PC-9 (cell line): ENCODE data around the gene UTS2R. TPM values are rescaled to one million over a fixed set of nuclear protein-coding genes. Genes with fewer than 3 reads are reported as not detected.
"Not testable (repeated sequence)": the region's sequence is repeated elsewhere in the genome, so short reads cannot be mapped to it uniquely, and the experiment has no call there.

Experiments
- BruUV-seq: library from RNA; stranded (reverse); fragments of 400-500 nt; replicated peaks from 2 replicates; lab custom pipeline; 2021; lab: Mats Ljungman, UMichigan
- CTCF ChIA-PET: fragments of 300-600 bp; sonication (Branson Sonifier 250); formaldehyde crosslinking; loops from one replicate; lab custom pipeline; 2022; ENCODE audit warnings: antibody characterized with exemption; lab: Charles Lee
- POLR2A ChIA-PET: fragments of 300-600 bp; sonication (Branson Sonifier 250); formaldehyde crosslinking; loops from one replicate; lab custom pipeline; 2022; ENCODE audit warnings: antibody characterized with exemption; ENCODE audit not compliant: unreplicated experiment; lab: Charles Lee
- DNase-seq, 2 experiments: peaks; one replicate each; pipeline versions ENCODE4 v3.0.0 to v3.0.0-alpha.2; 2015 to 2022; ENCODE audit warnings: mixed read lengths in 1 of 2
- H2AFZ ChIP-seq: fragments of 200-600 bp; sonication (generic); 2 replicates; pipeline ENCODE4 v1.8.1; 2017; ENCODE audit warnings: antibody characterized with exemption
- H3F3A ChIP-seq: fragments of 200-600 bp; sonication (generic); 2 replicates; pipeline ENCODE4 v1.8.1; 2017; ENCODE audit warnings: antibody characterized with exemption, mild to moderate bottlenecking, low read depth; ENCODE audit not compliant: insufficient read depth
- H3K27ac ChIP-seq: fragments of 200-600 bp; sonication (generic); 2 replicates; pipeline ENCODE4 v1.6.1; 2016; ENCODE audit warnings: mixed run types
- H3K27me3 ChIP-seq: fragments of 200-600 bp; sonication (generic); 2 replicates; pipeline ENCODE4 v1.6.1; 2016; ENCODE audit warnings: low read depth, mixed run types; ENCODE audit not compliant: insufficient read depth
- H3K36me3 ChIP-seq: fragments of 200-600 bp; sonication (generic); 2 replicates; pipeline ENCODE4 v1.6.1; 2016; ENCODE audit warnings: low read depth, mixed run types
- H3K4me1 ChIP-seq: fragments of 200-600 bp; sonication (generic); replicated peaks from 2 replicates; pipeline ENCODE4 v1.6.1; 2016; ENCODE audit warnings: mixed run types; ENCODE audit not compliant: insufficient read depth
- H3K4me2 ChIP-seq: fragments of 200-600 bp; sonication (generic); 2 replicates; pipeline ENCODE4 v1.6.1; 2017; ENCODE audit warnings: mixed run types
- H3K4me3 ChIP-seq: fragments of 200-600 bp; sonication (generic); 2 replicates; pipeline ENCODE4 v1.6.1; 2016; ENCODE audit warnings: mixed run types
- H3K79me2 ChIP-seq: fragments of 200-600 bp; sonication (generic); 2 replicates; pipeline ENCODE4 v1.6.1; 2017; ENCODE audit warnings: low read depth, mixed run types
- H3K9me2 ChIP-seq: fragments of 200-600 bp; sonication (generic); 2 replicates; pipeline ENCODE4 v1.8.1; 2017; ENCODE audit warnings: mild to moderate bottlenecking; ENCODE audit not compliant: insufficient read depth
- H3K9me3 ChIP-seq: fragments of 200-600 bp; sonication (generic); 2 replicates; pipeline ENCODE4 v1.8.1; 2016; ENCODE audit warnings: low read depth; ENCODE audit not compliant: insufficient read depth
- H4K20me1 ChIP-seq: fragments of 200-600 bp; sonication (generic); 2 replicates; pipeline ENCODE4 v1.8.1; 2017; ENCODE audit not compliant: insufficient read depth
- EZH2 ChIP-seq: fragments of 200-600 bp; sonication (generic); IDR thresholded peaks from 2 replicates; pipeline ENCODE4 v1.8.0; 2017; ENCODE audit warnings: antibody characterized with exemption, low read depth
- intact Hi-C: fragments of 100-400 bp; cut with micrococcal nuclease; formaldehyde crosslinking; loops from one replicate; pipeline ENCODE4 v1.10.0; 2022; ENCODE audit not compliant: unreplicated experiment
- total RNA-seq: library from RNA; stranded (reverse); gene quantifications from 2 replicates; pipeline ENCODE4 v1.2.3, GENCODE V29; 2021
- TF ChIP-seq, protein P1 (sequence below): fragments of 200-600 bp; sonication (generic); conservative IDR thresholded peaks from 2 replicates; pipeline ENCODE4 v1.6.1; 2017; ENCODE audit warnings: mixed run types, antibody characterized with exemption, mild to moderate bottlenecking, moderate library complexity

UTS2R gene
- total RNA-seq, 1 experiment from 2014 or later: not detected

GRCh38 chr17:82372249-82373071, 895 bp downstream of the UTS2R start:
- no peak overlapping the region for H3K4me2 ChIP-seq
- intact Hi-C loops: no loop called here
- H3K79me2 ChIP-seq: no peaks in the 10 kb centered on the region
- TF ChIP-seq EZH2: no peak
- TF ChIP-seq, protein P1, sequence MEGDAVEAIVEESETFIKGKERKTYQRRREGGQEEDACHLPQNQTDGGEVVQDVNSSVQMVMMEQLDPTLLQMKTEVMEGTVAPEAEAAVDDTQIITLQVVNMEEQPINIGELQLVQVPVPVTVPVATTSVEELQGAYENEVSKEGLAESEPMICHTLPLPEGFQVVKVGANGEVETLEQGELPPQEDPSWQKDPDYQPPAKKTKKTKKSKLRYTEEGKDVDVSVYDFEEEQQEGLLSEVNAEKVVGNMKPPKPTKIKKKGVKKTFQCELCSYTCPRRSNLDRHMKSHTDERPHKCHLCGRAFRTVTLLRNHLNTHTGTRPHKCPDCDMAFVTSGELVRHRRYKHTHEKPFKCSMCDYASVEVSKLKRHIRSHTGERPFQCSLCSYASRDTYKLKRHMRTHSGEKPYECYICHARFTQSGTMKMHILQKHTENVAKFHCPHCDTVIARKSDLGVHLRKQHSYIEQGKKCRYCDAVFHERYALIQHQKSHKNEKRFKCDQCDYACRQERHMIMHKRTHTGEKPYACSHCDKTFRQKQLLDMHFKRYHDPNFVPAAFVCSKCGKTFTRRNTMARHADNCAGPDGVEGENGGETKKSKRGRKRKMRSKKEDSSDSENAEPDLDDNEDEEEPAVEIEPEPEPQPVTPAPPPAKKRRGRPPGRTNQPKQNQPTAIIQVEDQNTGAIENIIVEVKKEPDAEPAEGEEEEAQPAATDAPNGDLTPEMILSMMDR: no peak
- H3K4me3 ChIP-seq: no peak overlapping the region
- no peaks in the 10 kb centered on the region for H3K4me1 ChIP-seq
- H2AFZ ChIP-seq: no peak overlapping the region
- ChIA-PET POLR2A (interaction anchor here (0.6 kb wide), 1 partner anchor 191 kb away, joined by 4 read pairs; no protein-coding TSS in a partner anchor), CTCF (interaction anchor here (0.6 kb wide), 1 partner anchor 151 kb away, joined by 3 read pairs; no protein-coding TSS in a partner anchor)
- H3K9me2 ChIP-seq: no peaks in the 10 kb centered on the region
- H3F3A ChIP-seq: no peaks in the 10 kb centered on the region
- no peak for DNase-seq
- H3K27me3 ChIP-seq: no peaks in the 10 kb centered on the region
- H3K9me3 ChIP-seq: no peaks in the 10 kb centered on the region
- no peaks in the 10 kb centered on the region for H4K20me1 ChIP-seq
- H3K36me3 ChIP-seq: no peaks in the 10 kb centered on the region
- no TSS peak for BruUV-seq
- no peak overlapping the region for H3K27ac ChIP-seq

GRCh38 chr17:82373072-82373452, 1.5 kb downstream of the UTS2R start:
- DNase-seq, intact Hi-C loops: not testable (repeated sequence)

GRCh38 chr17:82373731-82374625, 2.4 kb downstream of the UTS2R start:
- H3K4me2 ChIP-seq: no peak overlapping the region
- no peaks in the 10 kb centered on the region for H3K36me3 ChIP-seq
- no peak overlapping the region for H3K4me3 ChIP-seq
- H3F3A ChIP-seq: no peaks in the 10 kb centered on the region
- BruUV-seq: no TSS peak
- no peaks in the 10 kb centered on the region for H3K9me3 ChIP-seq
- ChIA-PET POLR2A (no interaction called here), CTCF (no interaction called here)
- no peak for TF ChIP-seq EZH2
- TF ChIP-seq, protein P1: no peak
- no peak overlapping the region for H2AFZ ChIP-seq
- no peak for DNase-seq
- H3K79me2 ChIP-seq: no peaks in the 10 kb centered on the region
- no peaks in the 10 kb centered on the region for H3K9me2 ChIP-seq
- peaks cover 3% of the 10 kb centered on the region; the same call in 1 of the 2 replicates for H3K27me3 ChIP-seq
- H3K4me1 ChIP-seq: no peaks in the 10 kb centered on the region
- H3K27ac ChIP-seq: no peak overlapping the region
- H4K20me1 ChIP-seq: no peaks in the 10 kb centered on the region
- intact Hi-C loops: no loop called here

More at GRCh38 chr17:82373072-82373452, 1.5 kb downstream of the UTS2R start:
- not testable (repeated sequence) for H3K4me1 ChIP-seq, H3K27me3 ChIP-seq, H3K4me3 ChIP-seq, H4K20me1 ChIP-seq, H3F3A ChIP-seq, H3K4me2 ChIP-seq, H2AFZ ChIP-seq, H3K79me2 ChIP-seq, H3K9me3 ChIP-seq, BruUV-seq, H3K27ac ChIP-seq, H3K9me2 ChIP-seq, H3K36me3 ChIP-seq
- CTCF ChIA-PET: interaction anchor here (0.6 kb wide), 1 partner anchor 151 kb away, joined by 3 read pairs; no protein-coding TSS in a partner anchor
- POLR2A ChIA-PET: interaction anchor here (0.6 kb wide), 1 partner anchor 191 kb away, joined by 4 read pairs; no protein-coding TSS in a partner anchor
